Osteocyte (in vitro differentiated cells): ENCODE measurements around the gene ADGRA1. TPM values are rescaled to one million over a fixed set of nuclear protein-coding genes. Genes with fewer than 3 reads are reported as not detected.

Experiments
- DNase-seq: peaks from one replicate; pipeline ENCODE4 v3.0.0; 2021; ENCODE audit warnings: mixed read lengths; ENCODE audit not compliant: unreplicated experiment; ENCODE audit errors: extremely low spot score
- H3K27ac Mint-ChIP-seq: one replicate; pipeline ENCODE4 v1.8.0; 2021; ENCODE audit warnings: mild to moderate bottlenecking, mixed read lengths; ENCODE audit not compliant: unreplicated experiment
- H3K27me3 Mint-ChIP-seq: one replicate; pipeline ENCODE4 v1.8.0; 2021; ENCODE audit warnings: mixed read lengths; ENCODE audit not compliant: unreplicated experiment
- H3K36me3 Mint-ChIP-seq: one replicate; pipeline ENCODE4 v1.8.0; 2021; ENCODE audit warnings: mixed read lengths; ENCODE audit not compliant: unreplicated experiment
- H3K4me1 Mint-ChIP-seq: one replicate; pipeline ENCODE4 v1.8.0; 2021; ENCODE audit warnings: mixed read lengths; ENCODE audit not compliant: unreplicated experiment
- H3K4me3 Mint-ChIP-seq: one replicate; pipeline ENCODE4 v1.8.0; 2021; ENCODE audit warnings: mild to moderate bottlenecking, moderate library complexity, mixed read lengths; ENCODE audit not compliant: unreplicated experiment
- H3K9me3 Mint-ChIP-seq: one replicate; pipeline ENCODE4 v1.8.0; 2021; ENCODE audit warnings: mixed read lengths; ENCODE audit not compliant: unreplicated experiment
- total RNA-seq: library from RNA; stranded (reverse); gene quantifications from 2 replicates; pipeline ENCODE4 v1.2.1, GENCODE V29; 2021
- TF ChIP-seq, protein P1 (sequence below): fragments of 200-600 bp; sonication (generic); IDR thresholded peaks from 2 replicates; pipeline ENCODE4 v1.5.0; 2021; ENCODE audit warnings: antibody characterized with exemption, mild to moderate bottlenecking, moderate library complexity

Gene ADGRA1
- total RNA-seq, 1 donor from 2014 or later, result not detected

DNA sequence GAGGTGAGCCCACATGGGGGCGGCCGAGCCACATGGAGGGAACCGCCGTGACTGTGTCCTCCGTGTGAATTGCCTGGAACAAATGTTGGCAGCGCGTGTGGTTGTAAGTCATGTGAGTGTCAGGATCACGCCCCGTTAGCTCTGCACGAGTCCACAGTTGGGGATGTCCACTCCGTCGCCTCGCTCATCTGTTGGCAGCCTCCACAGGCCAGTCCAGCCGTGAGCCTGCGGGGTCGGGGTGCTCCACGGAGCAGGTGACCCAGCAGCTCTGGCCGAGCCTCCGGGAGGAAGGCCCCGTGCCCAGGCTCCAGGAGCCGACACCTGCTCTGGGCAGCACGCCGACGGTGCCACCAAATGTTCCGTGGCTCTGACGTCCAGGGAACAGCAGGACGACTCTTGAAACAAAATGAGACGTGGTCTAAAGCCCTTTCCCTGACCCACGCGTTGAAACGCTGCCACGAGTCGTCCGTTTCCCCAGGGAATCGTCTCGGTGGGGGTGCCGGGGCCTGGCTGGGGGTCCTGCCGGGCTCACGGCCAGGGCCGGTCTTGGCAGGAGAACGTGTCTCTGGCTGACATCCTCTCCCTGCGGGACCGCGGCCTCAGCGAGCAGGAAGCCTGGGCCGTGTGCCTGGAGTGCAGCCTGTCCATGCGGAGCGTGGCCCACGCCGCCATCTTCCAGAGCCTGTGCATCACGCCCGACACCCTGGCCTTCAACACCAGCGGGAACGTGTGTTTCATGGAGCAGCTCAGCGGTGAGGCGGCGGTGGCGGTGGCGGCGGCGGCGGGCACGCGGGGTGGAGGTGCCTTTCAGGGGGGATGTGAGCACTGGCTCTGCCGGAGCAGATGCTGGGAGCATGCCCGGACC is 79.3 kb downstream of the ADGRA1 start:
- TF ChIP-seq, protein P1, sequence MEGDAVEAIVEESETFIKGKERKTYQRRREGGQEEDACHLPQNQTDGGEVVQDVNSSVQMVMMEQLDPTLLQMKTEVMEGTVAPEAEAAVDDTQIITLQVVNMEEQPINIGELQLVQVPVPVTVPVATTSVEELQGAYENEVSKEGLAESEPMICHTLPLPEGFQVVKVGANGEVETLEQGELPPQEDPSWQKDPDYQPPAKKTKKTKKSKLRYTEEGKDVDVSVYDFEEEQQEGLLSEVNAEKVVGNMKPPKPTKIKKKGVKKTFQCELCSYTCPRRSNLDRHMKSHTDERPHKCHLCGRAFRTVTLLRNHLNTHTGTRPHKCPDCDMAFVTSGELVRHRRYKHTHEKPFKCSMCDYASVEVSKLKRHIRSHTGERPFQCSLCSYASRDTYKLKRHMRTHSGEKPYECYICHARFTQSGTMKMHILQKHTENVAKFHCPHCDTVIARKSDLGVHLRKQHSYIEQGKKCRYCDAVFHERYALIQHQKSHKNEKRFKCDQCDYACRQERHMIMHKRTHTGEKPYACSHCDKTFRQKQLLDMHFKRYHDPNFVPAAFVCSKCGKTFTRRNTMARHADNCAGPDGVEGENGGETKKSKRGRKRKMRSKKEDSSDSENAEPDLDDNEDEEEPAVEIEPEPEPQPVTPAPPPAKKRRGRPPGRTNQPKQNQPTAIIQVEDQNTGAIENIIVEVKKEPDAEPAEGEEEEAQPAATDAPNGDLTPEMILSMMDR, result no peak
- peak; percentile 83 for DNase-seq

DNA sequence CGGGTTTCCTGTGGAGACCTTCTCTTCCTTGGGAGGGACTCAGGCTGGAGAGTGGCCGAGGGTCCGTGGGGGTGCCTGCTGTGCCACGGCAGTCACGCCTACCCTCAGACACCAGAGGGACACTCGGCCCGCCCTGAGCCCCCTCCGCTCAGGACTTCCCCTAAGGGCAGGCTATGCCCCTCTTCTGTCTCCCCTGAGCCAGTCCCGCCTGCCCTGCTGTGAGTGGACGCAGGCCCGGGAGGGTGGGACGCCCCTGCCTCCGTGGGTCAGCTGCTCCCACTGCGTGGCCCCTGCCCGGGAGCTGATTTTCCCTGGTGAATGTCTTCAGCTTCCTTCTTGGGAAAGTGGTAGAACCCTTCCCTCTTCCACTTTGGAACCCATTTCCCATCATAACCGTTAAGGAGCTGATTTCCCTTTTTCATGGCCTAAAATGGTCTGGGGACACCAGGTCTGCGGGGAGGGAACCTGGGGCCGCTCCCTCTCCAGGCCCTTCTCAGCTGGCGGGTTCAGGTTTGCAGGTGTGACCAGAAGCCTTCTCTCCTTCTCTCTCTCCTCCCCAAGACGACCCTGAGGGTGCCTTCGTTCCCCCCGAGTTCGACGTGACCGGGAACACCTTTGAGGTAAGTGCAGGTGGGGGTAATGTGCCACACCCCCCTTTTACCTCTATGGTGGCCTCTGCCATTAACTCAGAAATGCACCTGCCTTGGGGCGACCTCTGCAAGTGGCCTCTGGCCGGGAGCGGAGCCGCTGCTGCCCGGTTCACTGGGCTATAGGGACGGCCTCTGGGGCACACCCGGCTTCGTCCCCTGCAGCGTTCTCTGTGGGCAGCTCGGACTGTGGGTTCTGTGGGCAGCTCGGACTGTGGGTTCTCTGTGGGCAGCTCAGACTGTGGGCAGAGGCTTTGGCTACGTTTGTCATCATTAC is 80.2 kb downstream of the ADGRA1 start:
- no peaks in the 10 kb centered on the region for H3K4me1 Mint-ChIP-seq
- peak; percentile 85 for DNase-seq
- no peak overlapping the region for H3K4me3 Mint-ChIP-seq
- no peaks in the 10 kb centered on the region for H3K36me3 Mint-ChIP-seq
- TF ChIP-seq, protein P1, result no peak
- H3K9me3 Mint-ChIP-seq, result peaks cover 4% of the 10 kb centered on the region
- peaks cover 3% of the 10 kb centered on the region for H3K27me3 Mint-ChIP-seq
- H3K27ac Mint-ChIP-seq, result no peak overlapping the region

More for the DNA sequence above, 79.3 kb downstream of the ADGRA1 start:
- no peaks in the 10 kb centered on the region for H3K4me1 Mint-ChIP-seq
- H3K27ac Mint-ChIP-seq, result no peak overlapping the region
- no peak overlapping the region for H3K4me3 Mint-ChIP-seq
- H3K27me3 Mint-ChIP-seq, result peaks cover 11% of the 10 kb centered on the region
- no peaks in the 10 kb centered on the region for H3K36me3 Mint-ChIP-seq
- peaks cover 4% of the 10 kb centered on the region for H3K9me3 Mint-ChIP-seq

DNA sequence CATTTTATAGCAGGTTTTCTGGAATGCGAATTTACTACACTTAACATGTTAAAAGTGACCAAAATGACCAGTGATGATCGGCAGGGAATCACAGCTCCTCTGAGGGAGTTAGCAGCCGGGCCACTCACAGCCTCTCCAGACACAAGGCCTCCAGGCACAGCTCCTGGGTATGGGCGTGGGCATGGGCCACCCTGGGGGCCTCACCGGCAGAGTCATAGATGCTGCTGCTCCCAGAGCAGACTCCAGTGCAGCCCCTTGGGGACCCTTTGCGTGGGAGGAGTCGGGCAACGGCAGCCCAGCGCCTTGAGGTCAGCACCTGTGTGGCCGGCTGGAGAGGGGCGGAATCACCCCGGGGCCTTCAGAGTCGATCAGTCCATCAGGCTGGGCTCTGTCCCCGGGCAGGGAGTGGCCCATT is 80.9 kb downstream of the ADGRA1 start:
- peaks cover 4% of the 10 kb centered on the region for H3K9me3 Mint-ChIP-seq
- TF ChIP-seq, protein P1, result no peak
- no peak overlapping the region for H3K4me3 Mint-ChIP-seq
- no peaks in the 10 kb centered on the region for H3K36me3 Mint-ChIP-seq
- H3K4me1 Mint-ChIP-seq, result no peaks in the 10 kb centered on the region
- DNase-seq, result no peak
- no peak overlapping the region for H3K27ac Mint-ChIP-seq
- peaks cover 2% of the 10 kb centered on the region for H3K27me3 Mint-ChIP-seq

DNA sequence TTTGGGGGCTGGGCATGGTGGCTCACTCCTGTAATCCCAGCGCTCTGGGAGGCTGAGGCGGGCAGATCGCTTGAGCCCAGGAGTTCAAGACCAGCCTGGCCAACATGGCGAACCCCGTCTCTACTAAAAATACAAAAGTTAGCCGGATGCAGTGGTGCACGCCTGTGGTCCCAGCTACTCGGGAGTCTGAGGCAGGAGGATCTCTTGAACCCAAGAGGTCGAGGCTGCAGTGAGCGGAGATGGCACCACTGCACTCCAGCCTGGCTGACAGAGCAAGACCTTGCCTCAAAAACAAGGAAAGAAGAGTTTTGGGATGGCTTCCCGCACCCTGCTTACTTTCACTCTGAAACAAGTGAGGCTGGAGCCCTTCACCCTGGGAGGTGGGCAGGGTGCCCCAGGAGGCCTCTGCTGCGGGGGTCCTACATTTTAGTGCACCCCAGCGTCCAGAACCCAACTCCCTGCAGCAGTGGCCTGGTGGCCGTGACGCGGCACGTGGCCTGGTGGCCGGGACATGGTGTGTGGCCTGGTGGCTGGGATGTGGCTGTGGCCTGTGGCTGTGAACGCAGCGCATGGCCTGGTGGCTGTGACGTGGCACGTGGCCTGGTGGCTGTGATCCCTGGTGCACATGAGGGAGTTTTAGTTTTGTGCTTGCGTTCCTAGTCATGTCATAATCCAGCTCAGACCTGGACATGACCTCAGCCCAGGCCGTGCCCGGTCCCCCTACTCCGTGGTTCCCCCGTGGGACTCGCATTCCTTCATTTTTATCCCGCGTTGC is 81.6 kb downstream of the ADGRA1 start:
- H3K27ac Mint-ChIP-seq, result no peak overlapping the region
- no peaks in the 10 kb centered on the region for H3K36me3 Mint-ChIP-seq
- H3K9me3 Mint-ChIP-seq, result peaks cover 4% of the 10 kb centered on the region
- H3K4me3 Mint-ChIP-seq, result no peak overlapping the region
- DNase-seq, result peak; percentile 81
- no peaks in the 10 kb centered on the region for H3K4me1 Mint-ChIP-seq
- H3K27me3 Mint-ChIP-seq, result peaks cover 2% of the 10 kb centered on the region
- TF ChIP-seq, protein P1, result no peak
